Measurements from ENCODE around the gene SETD1A.

The SETD1A gene

GRCh38 chr16:30950516-30951065 lies 7.0 kb upstream of the SETD1A start:
- in situ Hi-C loops (cut with HindIII; ENCODE audit: low pct_unique_long_range_greater_than_20kb, low sequenced_read_pairs), result no loop called here
- DNase-seq (ENCODE audit: low read depth in 1 of 2, low spot score in 1 of 2), result no peak
- TF ChIP-seq JUND (IDR thresholded peaks at IDR 0.05; ENCODE audit: low read depth), result no peak

- in situ Hi-C loops (cut with HindIII; ENCODE audit: low pct_unique_long_range_greater_than_20kb, low sequenced_read_pairs), result no loop called here
- DNase-seq (ENCODE audit: low read depth in 1 of 2, low spot score in 1 of 2), result no peak
- no peak for TF ChIP-seq JUND (IDR thresholded peaks at IDR 0.05; ENCODE audit: low read depth)
These were observed 6.4 kb upstream of the SETD1A start for GRCh38 chr16:30951193-30951592.

GRCh38 chr16:30951750-30952149 lies 5.8 kb upstream of the SETD1A start:
- TF ChIP-seq JUND (IDR thresholded peaks at IDR 0.05; ENCODE audit: low read depth), result no peak
- DNase-seq (ENCODE audit: low read depth in 1 of 2, low spot score in 1 of 2), result peak in 1 of 2 experiments; percentile 34
- in situ Hi-C loops (cut with HindIII; ENCODE audit: low pct_unique_long_range_greater_than_20kb, low sequenced_read_pairs), result no loop called here

GRCh38 chr16:30953111-30953510 lies 4.4 kb upstream of the SETD1A start:
- no peak for TF ChIP-seq JUND (IDR thresholded peaks at IDR 0.05; ENCODE audit: low read depth)
- in situ Hi-C loops (cut with HindIII; ENCODE audit: low pct_unique_long_range_greater_than_20kb, low sequenced_read_pairs), result no loop called here
- DNase-seq (ENCODE audit: low read depth in 1 of 2, low spot score in 1 of 2), result no peak

GRCh38 chr16:30953511-30954124 lies 3.9 kb upstream of the SETD1A start:
- in situ Hi-C loops (cut with HindIII; ENCODE audit: low pct_unique_long_range_greater_than_20kb, low sequenced_read_pairs), result no loop called here

GRCh38 chr16:30954993-30955392 lies 2.6 kb upstream of the SETD1A start:
- in situ Hi-C loops (cut with HindIII; ENCODE audit: low pct_unique_long_range_greater_than_20kb, low sequenced_read_pairs), result no loop called here
- TF ChIP-seq JUND (IDR thresholded peaks at IDR 0.05; ENCODE audit: low read depth), result no peak
- no peak for DNase-seq (ENCODE audit: low read depth in 1 of 2, low spot score in 1 of 2)

More at GRCh38 chr16:30953511-30954124, 3.9 kb upstream of the SETD1A start:
- peak in 1 of 2 experiments; percentile 76 for DNase-seq (ENCODE audit: low read depth in 1 of 2, low spot score in 1 of 2)
- no peak for TF ChIP-seq JUND (IDR thresholded peaks at IDR 0.05; ENCODE audit: low read depth)

- DNase-seq (ENCODE audit: low read depth in 1 of 2, low spot score in 1 of 2), result peak; percentile 71 to 88
- TF ChIP-seq JUND (IDR thresholded peaks at IDR 0.05; ENCODE audit: low read depth), result no peak
- in situ Hi-C loops (cut with HindIII; ENCODE audit: low pct_unique_long_range_greater_than_20kb, low sequenced_read_pairs), result no loop called here
These were observed 726 bp upstream of the SETD1A start for GRCh38 chr16:30956601-30957455.

- in situ Hi-C loops (cut with HindIII; ENCODE audit: low pct_unique_long_range_greater_than_20kb, low sequenced_read_pairs), result no loop called here
- DNase-seq (ENCODE audit: low read depth in 1 of 2, low spot score in 1 of 2), result peak; percentile 82 to 86
These were observed 873 bp downstream of the SETD1A start for GRCh38 chr16:30958175-30959079.

GRCh38 chr16:30961384-30961783 lies 3.8 kb downstream of the SETD1A start:
- no peak for TF ChIP-seq JUND (IDR thresholded peaks at IDR 0.05; ENCODE audit: low read depth)
- in situ Hi-C loops (cut with HindIII; ENCODE audit: low pct_unique_long_range_greater_than_20kb, low sequenced_read_pairs), result no loop called here

More at GRCh38 chr16:30958175-30959079, 873 bp downstream of the SETD1A start:
- TF ChIP-seq JUND (IDR thresholded peaks at IDR 0.05; ENCODE audit: low read depth), result no peak

GRCh38 chr16:30963925-30964511 lies 6.5 kb downstream of the SETD1A start:
- TF ChIP-seq JUND (IDR thresholded peaks at IDR 0.05; ENCODE audit: low read depth), result no peak
- no peak for DNase-seq (ENCODE audit: low read depth in 1 of 2, low spot score in 1 of 2)
- in situ Hi-C loops (cut with HindIII; ENCODE audit: low pct_unique_long_range_greater_than_20kb, low sequenced_read_pairs), result no loop called here

More at GRCh38 chr16:30961384-30961783, 3.8 kb downstream of the SETD1A start:
- DNase-seq (ENCODE audit: low read depth in 1 of 2, low spot score in 1 of 2), result no peak

- in situ Hi-C loops (cut with HindIII; ENCODE audit: low pct_unique_long_range_greater_than_20kb, low sequenced_read_pairs), result no loop called here
- no peak for DNase-seq (ENCODE audit: low read depth in 1 of 2, low spot score in 1 of 2)
- no peak for TF ChIP-seq JUND (IDR thresholded peaks at IDR 0.05; ENCODE audit: low read depth)
These were observed 7.1 kb downstream of the SETD1A start for GRCh38 chr16:30964574-30965226.

All from T47D (cell line).